ENCODE measurements around the gene PSTPIP2.
"Not testable (repeated sequence)": the region's sequence is repeated elsewhere in the genome, so short reads cannot be mapped to it uniquely, and the experiment has no call there.

Gene PSTPIP2

GRCh38 chr18:46069524-46069923, 2.5 kb downstream of the PSTPIP2 start:
- no peak for DNase-seq

- no peak for DNase-seq
Observed at GRCh38 chr18:46068763-46069162, 3.3 kb downstream of the PSTPIP2 start.

- DNase-seq = no peak
Observed at GRCh38 chr18:46067438-46068007, 4.5 kb downstream of the PSTPIP2 start.

- no peak for DNase-seq
Observed at GRCh38 chr18:46062781-46063180, 9.3 kb downstream of the PSTPIP2 start.

GRCh38 chr18:46061796-46062195, 10.3 kb downstream of the PSTPIP2 start:
- DNase-seq = no peak

- no peak for DNase-seq
Observed at GRCh38 chr18:46061387-46061786, 10.7 kb downstream of the PSTPIP2 start.

GRCh38 chr18:46060359-46060841, 11.7 kb downstream of the PSTPIP2 start:
- no peak for DNase-seq

- DNase-seq = no peak
Observed at GRCh38 chr18:46055838-46056230, 16.2 kb downstream of the PSTPIP2 start.

- no peak for DNase-seq
Observed at GRCh38 chr18:46054956-46055837, 16.9 kb downstream of the PSTPIP2 start.

GRCh38 chr18:46053368-46054095, 18.5 kb downstream of the PSTPIP2 start:
- no peak for DNase-seq

GRCh38 chr18:46051731-46052461, 20.2 kb downstream of the PSTPIP2 start:
- no peak for DNase-seq

GRCh38 chr18:46050268-46050667, 21.8 kb downstream of the PSTPIP2 start:
- no peak for DNase-seq

GRCh38 chr18:46048641-46049040, 23.4 kb downstream of the PSTPIP2 start:
- DNase-seq = no peak

- not testable (repeated sequence) for DNase-seq
Observed at GRCh38 chr18:46047369-46047768, 24.7 kb downstream of the PSTPIP2 start.

GRCh38 chr18:46046688-46047087, 25.4 kb downstream of the PSTPIP2 start:
- no peak for DNase-seq

GRCh38 chr18:46046126-46046525, 25.9 kb downstream of the PSTPIP2 start:
- no peak for DNase-seq

- peak; percentile 78 for DNase-seq
Observed at GRCh38 chr18:46042571-46043123, 29.4 kb downstream of the PSTPIP2 start.

- no peak for DNase-seq
Observed at GRCh38 chr18:46040747-46041104, 31.3 kb downstream of the PSTPIP2 start.

GRCh38 chr18:46040033-46040746, 31.9 kb downstream of the PSTPIP2 start:
- DNase-seq = no peak

GRCh38 chr18:46037512-46038305, 34.4 kb downstream of the PSTPIP2 start:
- no peak for DNase-seq

Data from retina (tissue), 1 donor.